ENCODE results near the gene PTPRN2. TPM values are rescaled to one million over a fixed set of nuclear protein-coding genes. Genes with fewer than 3 reads are reported as not detected.

Gene PTPRN2
- total and polyA plus RNA-seq, 9 of the 15 experiments (the other 6 are each of a cell fraction or from before 2014, with no cell fraction given), result not detected

DNA sequence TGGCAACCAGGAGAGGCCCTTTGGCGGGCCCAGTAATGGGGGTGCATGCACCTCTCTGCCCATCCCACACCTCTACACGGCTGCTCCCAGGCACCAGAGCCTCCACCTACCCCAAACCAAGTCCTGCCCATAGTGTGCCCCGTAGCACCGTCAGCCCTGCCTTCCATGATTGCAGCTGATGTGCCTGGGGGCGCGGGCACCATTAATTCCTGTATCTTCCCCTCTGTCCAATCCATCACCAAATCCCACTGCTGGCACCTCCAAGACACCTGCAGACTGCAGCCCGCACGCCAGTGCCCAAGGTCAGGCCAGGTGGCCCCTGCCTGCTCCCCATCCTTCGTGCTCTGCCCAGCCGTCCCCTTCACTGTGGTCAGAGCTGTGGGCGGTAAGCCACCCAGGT lies 533.0 kb downstream of the PTPRN2 start:
- TF ChIP-seq, protein P1, sequence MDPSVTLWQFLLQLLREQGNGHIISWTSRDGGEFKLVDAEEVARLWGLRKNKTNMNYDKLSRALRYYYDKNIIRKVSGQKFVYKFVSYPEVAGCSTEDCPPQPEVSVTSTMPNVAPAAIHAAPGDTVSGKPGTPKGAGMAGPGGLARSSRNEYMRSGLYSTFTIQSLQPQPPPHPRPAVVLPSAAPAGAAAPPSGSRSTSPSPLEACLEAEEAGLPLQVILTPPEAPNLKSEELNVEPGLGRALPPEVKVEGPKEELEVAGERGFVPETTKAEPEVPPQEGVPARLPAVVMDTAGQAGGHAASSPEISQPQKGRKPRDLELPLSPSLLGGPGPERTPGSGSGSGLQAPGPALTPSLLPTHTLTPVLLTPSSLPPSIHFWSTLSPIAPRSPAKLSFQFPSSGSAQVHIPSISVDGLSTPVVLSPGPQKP (CRISPR knock-in tag; IDR thresholded peaks at IDR 0.05), result no peak
- no peak for TF ChIP-seq SIN3B (IDR thresholded peaks at IDR 0.05; ENCODE audit: low read depth)
- TF ChIP-seq ZNF124 (CRISPR knock-in tag; IDR thresholded peaks at IDR 0.05), result no peak
- no peak for TF ChIP-seq ELF4 (CRISPR knock-in tag; IDR thresholded peaks at IDR 0.05)
- no peak for TF ChIP-seq MCM7 (IDR thresholded peaks at IDR 0.05)
- no peak for TF ChIP-seq SMARCC2 (IDR thresholded peaks at IDR 0.05; ENCODE audit: low read depth)
- TF ChIP-seq, protein P2, sequence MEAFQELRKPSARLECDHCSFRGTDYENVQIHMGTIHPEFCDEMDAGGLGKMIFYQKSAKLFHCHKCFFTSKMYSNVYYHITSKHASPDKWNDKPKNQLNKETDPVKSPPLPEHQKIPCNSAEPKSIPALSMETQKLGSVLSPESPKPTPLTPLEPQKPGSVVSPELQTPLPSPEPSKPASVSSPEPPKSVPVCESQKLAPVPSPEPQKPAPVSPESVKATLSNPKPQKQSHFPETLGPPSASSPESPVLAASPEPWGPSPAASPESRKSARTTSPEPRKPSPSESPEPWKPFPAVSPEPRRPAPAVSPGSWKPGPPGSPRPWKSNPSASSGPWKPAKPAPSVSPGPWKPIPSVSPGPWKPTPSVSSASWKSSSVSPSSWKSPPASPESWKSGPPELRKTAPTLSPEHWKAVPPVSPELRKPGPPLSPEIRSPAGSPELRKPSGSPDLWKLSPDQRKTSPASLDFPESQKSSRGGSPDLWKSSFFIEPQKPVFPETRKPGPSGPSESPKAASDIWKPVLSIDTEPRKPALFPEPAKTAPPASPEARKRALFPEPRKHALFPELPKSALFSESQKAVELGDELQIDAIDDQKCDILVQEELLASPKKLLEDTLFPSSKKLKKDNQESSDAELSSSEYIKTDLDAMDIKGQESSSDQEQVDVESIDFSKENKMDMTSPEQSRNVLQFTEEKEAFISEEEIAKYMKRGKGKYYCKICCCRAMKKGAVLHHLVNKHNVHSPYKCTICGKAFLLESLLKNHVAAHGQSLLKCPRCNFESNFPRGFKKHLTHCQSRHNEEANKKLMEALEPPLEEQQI (IDR thresholded peaks at IDR 0.05), result no peak
- TF ChIP-seq ZNF785 (CRISPR knock-in tag; IDR thresholded peaks at IDR 0.05), result no peak
- no peak for TF ChIP-seq HCFC1 (IDR thresholded peaks at IDR 0.05; ENCODE audit: low read depth, low read length)
- no peak for TF ChIP-seq TEAD4 (IDR thresholded peaks at IDR 0.05; ENCODE audit: low read length)
- no peak for TF ChIP-seq TEAD4 (CRISPR knock-in tag; IDR thresholded peaks at IDR 0.05; ENCODE audit: borderline replicate concordance)
- TF ChIP-seq ZNF436 (CRISPR knock-in tag; IDR thresholded peaks at IDR 0.05), result no peak
- TF ChIP-seq ZNF507 (tag; conservative IDR thresholded peaks at IDR 0.05), result no peak
- no peak for TF ChIP-seq TGIF2 (CRISPR knock-in tag; IDR thresholded peaks at IDR 0.05)
- no peak for TF ChIP-seq SMARCE1 (IDR thresholded peaks at IDR 0.05)
- no peak for TF ChIP-seq SPI1 (IDR thresholded peaks at IDR 0.05; ENCODE audit: borderline replicate concordance, low read depth, low read length)
- no peak for TF ChIP-seq CC2D1A (IDR thresholded peaks at IDR 0.05)
- TF ChIP-seq ZNF174 (CRISPR knock-in tag; IDR thresholded peaks at IDR 0.05), result no peak
- TF ChIP-seq ZNF3 (CRISPR knock-in tag; IDR thresholded peaks at IDR 0.05), result no peak
- TF ChIP-seq, protein P3, sequence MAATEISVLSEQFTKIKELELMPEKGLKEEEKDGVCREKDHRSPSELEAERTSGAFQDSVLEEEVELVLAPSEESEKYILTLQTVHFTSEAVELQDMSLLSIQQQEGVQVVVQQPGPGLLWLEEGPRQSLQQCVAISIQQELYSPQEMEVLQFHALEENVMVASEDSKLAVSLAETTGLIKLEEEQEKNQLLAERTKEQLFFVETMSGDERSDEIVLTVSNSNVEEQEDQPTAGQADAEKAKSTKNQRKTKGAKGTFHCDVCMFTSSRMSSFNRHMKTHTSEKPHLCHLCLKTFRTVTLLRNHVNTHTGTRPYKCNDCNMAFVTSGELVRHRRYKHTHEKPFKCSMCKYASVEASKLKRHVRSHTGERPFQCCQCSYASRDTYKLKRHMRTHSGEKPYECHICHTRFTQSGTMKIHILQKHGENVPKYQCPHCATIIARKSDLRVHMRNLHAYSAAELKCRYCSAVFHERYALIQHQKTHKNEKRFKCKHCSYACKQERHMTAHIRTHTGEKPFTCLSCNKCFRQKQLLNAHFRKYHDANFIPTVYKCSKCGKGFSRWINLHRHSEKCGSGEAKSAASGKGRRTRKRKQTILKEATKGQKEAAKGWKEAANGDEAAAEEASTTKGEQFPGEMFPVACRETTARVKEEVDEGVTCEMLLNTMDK (IDR thresholded peaks at IDR 0.05; ENCODE audit: borderline replicate concordance, insufficient read depth, low read depth, low read length, poor library complexity, severe bottlenecking), result no peak
- no peak for TF ChIP-seq TSC22D4 (tag; IDR thresholded peaks at IDR 0.05)
- Histone ChIP-seq H3K4me2 (ENCODE audit: insufficient read depth, low read length) (no peak overlapping the region), H3K36me3 (ENCODE audit: control insufficient read depth, insufficient read depth, low read length) (no peaks in the 10 kb centered on the region), H2AFZ (ENCODE audit: low read depth, low read length) (no peak overlapping the region), H3K9me3 (replicated peaks; ENCODE audit: control insufficient read depth, insufficient read depth, low read depth, low read length) (no peaks in the 10 kb centered on the region), H4K20me1 (replicated peaks; ENCODE audit: control insufficient read depth, insufficient read depth, low read length) (no peaks in the 10 kb centered on the region), H3K9me1 (ENCODE audit: control insufficient read depth, insufficient read depth, low read length) (no peaks in the 10 kb centered on the region), H3K4me3 (no peak overlapping the region), H3K27ac (ENCODE audit: extremely low read depth, low read depth, low read length) (no peak overlapping the region), H3K27me3 (ENCODE audit: control insufficient read depth in 2 of 2, insufficient read depth in 2 of 2, low read length in 2 of 2) (peaks cover 8 to 30% of the 10 kb centered on the region in 2 experiments; a peak in 2 of 5 replicates), H3K79me2 (ENCODE audit: control insufficient read depth, insufficient read depth, low read length) (no peaks in the 10 kb centered on the region), H3K9ac (ENCODE audit: insufficient read depth in 1 of 2, low read depth in 2 of 2, low read length in 2 of 2) (no peak overlapping the region), H3K4me1 (replicated peaks in 1 of 2; ENCODE audit: control insufficient read depth in 2 of 2, insufficient read depth in 2 of 2, low read length in 2 of 2) (no peaks in the 10 kb centered on the region)
- intact Hi-C loops (cut with micrococcal nuclease) (no loop called here), in situ Hi-C loops (cut with MboI) (no loop called here)
- ChIA-PET CTCF (ENCODE audit: low intra/inter-chr PET ratio) (interaction anchor here (1.5 kb wide), 1 partner anchor 300 kb away, joined by 4 read pairs; no protein-coding TSS in a partner anchor), POLR2A (no interaction called here)
- ATAC-seq (no peak), DNase-seq (ENCODE audit: extremely low read depth in 1 of 4, low spot score in 3 of 4) (no peak), FAIRE-seq (no peak)
- BruUV-seq (replicated peaks), result no TSS peak
- under 1% methylated on average over 11 of the region's 11 CpGs for WGBS (ENCODE audit: insufficient coverage, low coverage, missing lambda C conversion rate)
